ENCODE measurements around the gene OSBPL3.

GRCh38 chr7:24836084-24836483, 143.9 kb downstream of the OSBPL3 start:
- no peak for TF ChIP-seq CTCF (IDR thresholded peaks at IDR 0.05)
- TF ChIP-seq POLR2A (IDR thresholded peaks at IDR 0.05) = no peak

All from body of pancreas (tissue), 4 donors.